IMR-90 (cell line): ENCODE data around the gene CCR3. TPM values are rescaled to one million over a fixed set of nuclear protein-coding genes. Genes with fewer than 3 reads are reported as not detected.

ENCODE experiments used
- ATAC-seq: fragments of 200-7000 bp; cut with Tn5 transposase; 2 replicates; pipeline ENCODE4 v1.9.1; 2020; ENCODE audit warnings: low read depth, mild to moderate bottlenecking, moderate library complexity
- BruUV-seq: library from RNA; stranded (reverse); fragments of 400-500 nt; replicated peaks from 2 replicates; lab custom pipeline; 2021; lab: Mats Ljungman, UMichigan
- CTCF ChIA-PET: fragments of 300-600 bp; formaldehyde crosslinking; extraction: SDS; loops from one replicate; lab custom pipeline; 2021; ENCODE audit warnings: antibody characterized with exemption; lab: Yijun Ruan, JAX
- POLR2A ChIA-PET: fragments of 300-600 bp; sonication (Branson Sonifier 250); formaldehyde crosslinking; loops from one replicate; lab custom pipeline; 2022; ENCODE audit warnings: antibody characterized with exemption; ENCODE audit not compliant: unreplicated experiment; lab: Charles Lee
- DNase-seq: peaks from one replicate; pipeline ENCODE4 v3.0.0; 2013
- H2AFZ ChIP-seq: replicated peaks from 2 replicates; pipeline ENCODE3; 2013; ENCODE audit warnings: low read length, mild to moderate bottlenecking; ENCODE audit not compliant: poor library complexity
- H2AK5ac ChIP-seq: 2 replicates; pipeline ENCODE4 v1.6.1; 2013; ENCODE audit warnings: low read depth, low read length, inconsistent platforms
- H2AK9ac ChIP-seq: replicated peaks from 2 replicates; pipeline ENCODE3; 2013; ENCODE audit warnings: mild to moderate bottlenecking, low read depth, low read length, moderate library complexity; ENCODE audit not compliant: poor library complexity
- H2BK120ac ChIP-seq: 2 replicates; pipeline ENCODE4 v1.6.1; 2013; ENCODE audit warnings: low read depth, low read length, inconsistent platforms
- H2BK15ac ChIP-seq: 3 replicates; pipeline ENCODE4 v1.6.1; 2013; ENCODE audit warnings: low read depth, low read length, inconsistent platforms
- H2BK20ac ChIP-seq: 2 replicates; pipeline ENCODE4 v1.6.1; 2013; ENCODE audit warnings: low read depth, mild to moderate bottlenecking, inconsistent platforms, low read length, moderate library complexity
- H2BK5ac ChIP-seq: 2 replicates; pipeline ENCODE4 v1.6.1; 2013; ENCODE audit warnings: mild to moderate bottlenecking, low read depth, low read length, inconsistent platforms; ENCODE audit not compliant: poor library complexity, severe bottlenecking
- H3K14ac ChIP-seq: replicated peaks from 2 replicates; pipeline ENCODE4 v1.6.1; 2013; ENCODE audit warnings: low read depth, low read length, inconsistent platforms
- H3K18ac ChIP-seq: 2 replicates; pipeline ENCODE4 v1.6.1; 2013; ENCODE audit warnings: low read depth, low read length, control low read depth
- H3K23ac ChIP-seq: 2 replicates; pipeline ENCODE4 v1.6.1; 2013; ENCODE audit warnings: low read depth, low read length, inconsistent platforms
- H3K27ac ChIP-seq: 2 replicates; pipeline ENCODE4 v1.5.1; 2013; ENCODE audit warnings: mild to moderate bottlenecking, control low read depth, low read length; ENCODE audit not compliant: insufficient read depth
- H3K27me3 ChIP-seq: 2 replicates; pipeline ENCODE4 v1.6.1; 2013; ENCODE audit warnings: low read length; ENCODE audit not compliant: control insufficient read depth, insufficient read depth
- H3K36me3 ChIP-seq: 2 replicates; pipeline ENCODE4 v1.6.1; 2013; ENCODE audit warnings: low read length, mixed read lengths; ENCODE audit not compliant: control insufficient read depth, insufficient read depth
- H3K4ac ChIP-seq: 2 replicates; pipeline ENCODE4 v1.6.1; 2013; ENCODE audit warnings: low read depth, low read length, inconsistent platforms
- H3K4me1 ChIP-seq: 2 replicates; pipeline ENCODE4 v1.6.1; 2013; ENCODE audit warnings: low read length, mixed read lengths; ENCODE audit not compliant: control insufficient read depth, insufficient read depth
- H3K4me2 ChIP-seq: 2 replicates; pipeline ENCODE4 v1.6.1; 2013; ENCODE audit warnings: low read depth, mild to moderate bottlenecking, control low read depth, low read length, moderate library complexity
- H3K4me3 ChIP-seq: 2 replicates; pipeline ENCODE4 v1.5.1; 2013; ENCODE audit warnings: low read depth, mild to moderate bottlenecking, control low read depth, low read length, moderate library complexity; ENCODE audit not compliant: insufficient read depth
- H3K56ac ChIP-seq: 2 replicates; pipeline ENCODE4 v1.6.1; 2013; ENCODE audit warnings: low read length, inconsistent platforms; ENCODE audit not compliant: insufficient read depth; ENCODE audit errors: extremely low read depth
- H3K79me1 ChIP-seq, 2 experiments: 2 replicates each; pipeline ENCODE4 v1.6.1; 2013; ENCODE audit warnings: low read length in 2 of 2, inconsistent platforms in 1 of 2, low read depth in 1 of 2
- H3K9ac ChIP-seq: 2 replicates; pipeline ENCODE4 v1.6.1; 2013; ENCODE audit warnings: low read depth, low read length, control low read depth
- H3K9me1 ChIP-seq: 2 replicates; pipeline ENCODE4 v1.6.1; 2013; ENCODE audit warnings: low read length, inconsistent platforms; ENCODE audit not compliant: insufficient read depth
- H3K9me3 ChIP-seq: 2 replicates; pipeline ENCODE4 v1.6.1; 2013; ENCODE audit warnings: low read length; ENCODE audit not compliant: control insufficient read depth, insufficient read depth
- H4K20me1 ChIP-seq: 2 replicates; pipeline ENCODE4 v1.6.1; 2013; ENCODE audit warnings: low read length, inconsistent platforms; ENCODE audit not compliant: insufficient read depth
- H4K5ac ChIP-seq: 2 replicates; pipeline ENCODE4 v1.6.1; 2013; ENCODE audit warnings: mild to moderate bottlenecking, low read depth, low read length, control low read depth
- H4K8ac ChIP-seq, 2 experiments: 2 replicates each; pipeline ENCODE4 v1.6.1; 2013; ENCODE audit warnings: low read depth in 2 of 2, low read length in 2 of 2, control low read depth in 1 of 2, inconsistent platforms in 1 of 2
- H4K91ac ChIP-seq: 2 replicates; pipeline ENCODE4 v1.6.1; 2013; ENCODE audit warnings: low read depth, low read length, inconsistent platforms; ENCODE audit not compliant: insufficient read depth
- BHLHE40 ChIP-seq: fragments of 150-350 bp; IDR thresholded peaks from 2 replicates; pipeline ENCODE4 v1.6.1; 2016; ENCODE audit warnings: mild to moderate bottlenecking, low read depth, low read length
- CEBPB ChIP-seq: IDR thresholded peaks from 2 replicates; pipeline ENCODE4 v1.6.1; 2012; ENCODE audit warnings: low read depth, low read length, improper control_type of control experiment
- MAZ ChIP-seq: IDR thresholded peaks from 2 replicates; pipeline ENCODE4 v1.6.1; 2012; ENCODE audit warnings: low read depth, mild to moderate bottlenecking, low read length, improper control_type of control experiment, moderate library complexity, borderline replicate concordance
- NFE2L2 ChIP-seq: fragments of 150-350 bp; IDR thresholded peaks from 2 replicates; pipeline ENCODE4 v1.6.1; 2016; ENCODE audit warnings: low read depth, mild to moderate bottlenecking, low read length
- RAD21 ChIP-seq: IDR thresholded peaks from 2 replicates; pipeline ENCODE4 v1.6.1; 2012; ENCODE audit warnings: low read length, improper control_type of control experiment
- RCOR1 ChIP-seq: IDR thresholded peaks from 2 replicates; pipeline ENCODE4 v1.6.1; 2012; ENCODE audit warnings: mild to moderate bottlenecking, low read length, improper control_type of control experiment; ENCODE audit not compliant: insufficient replicate concordance
- SMC3 ChIP-seq: fragments of 150-350 bp; IDR thresholded peaks from 2 replicates; pipeline ENCODE4 v1.6.1; 2016; ENCODE audit warnings: low read depth, mild to moderate bottlenecking, antibody characterized with exemption, low read length, moderate library complexity
- WGBS, 2 experiments: methylation state at CpG; one replicate each; pipeline versions ENCODE4 v1.1.5 to v1.1.7; 2013; ENCODE audit warnings: missing lambda C conversion rate in 2 of 2; ENCODE audit not compliant: insufficient read length in 1 of 2; ENCODE audit errors: extremely low coverage in 2 of 2; 5-methylcytosine and 5-hydroxymethylcytosine counted together
- dilution Hi-C: fragments of 300-500 bp; cut with HindIII; formaldehyde crosslinking; loops from one replicate; pipeline ENCODE4 v1.14.3; 2018; ENCODE audit warnings: low sequenced_read_pairs; ENCODE audit not compliant: unreplicated experiment
- in situ Hi-C: fragments of 300-500 bp; cut with MboI; formaldehyde crosslinking; loops from 3 replicates; pipeline ENCODE4 v1.14.3; 2019; ENCODE audit warnings: low sequenced_read_pairs, inconsistent platforms, mixed read lengths
- intact Hi-C: fragments of 100-400 bp; cut with micrococcal nuclease; formaldehyde crosslinking; loops from 2 replicates; pipeline ENCODE4 v1.10.0; 2022
- polyA plus RNA-seq, 3 experiments: library from polyadenylated mRNA; depleted of rRNA; stranded (reverse); fragments of >200 nt; gene quantifications; 2 replicates each; pipeline ENCODE4 v1.2.3, GENCODE V29; 2012; ENCODE audit warnings: low replicate concordance in 1 of 3
- total RNA-seq: library from RNA; depleted of rRNA; stranded (reverse); fragments of >200 nt; gene quantifications from 2 replicates; pipeline ENCODE4 v1.2.3, GENCODE V29; 2012
- TF ChIP-seq, protein P1 (sequence below): fragments of 150-350 bp; IDR thresholded peaks from 2 replicates; pipeline ENCODE4 v1.6.1; 2017; ENCODE audit warnings: mild to moderate bottlenecking, antibody characterized with exemption, low read length, low read depth

CCR3 gene
- total and polyA plus RNA-seq, 2 of the 4 experiments (the other 2 are of a cell fraction): not detected

GRCh38 chr3:46215810-46216414 is 26.3 kb upstream of the CCR3 start:
- Histone ChIP-seq H2AK9ac (no peak overlapping the region), H4K20me1 (no peaks in the 10 kb centered on the region), H4K5ac (peak overlapping the region; percentile 16), H3K79me1 (no peaks in the 10 kb centered on the region), H2AFZ (no peak overlapping the region), H2AK5ac (no peak overlapping the region), H3K4me1 (peaks cover 12% of the 10 kb centered on the region), H4K91ac (peak overlapping the region; percentile 57), H3K9me1 (0 out of 2 replicates have a peak, but pooled peaks cover 3% of the 10 kb centered on the region), H2BK120ac (peak overlapping the region; percentile 74), H3K56ac (no peak overlapping the region), H3K4me2 (peak overlapping the region; percentile 9; the same call in 1 of the 2 replicates), H4K8ac (peak overlapping the region in 1 of 2 experiments; percentile 1; a peak in 1 of 4 replicates), H3K9me3 (no peaks in the 10 kb centered on the region), H3K27ac (peak overlapping the region; percentile 49), H2BK5ac (no peak overlapping the region), H2BK15ac (peak overlapping the region; percentile 3; the same call in 1 of the 3 replicates), H3K4me3 (no peak overlapping the region), H3K14ac (no peak overlapping the region), H3K18ac (peak overlapping the region; percentile 46; the same call in 1 of the 2 replicates), H2BK20ac (peak overlapping the region; percentile 48; the same call in 1 of the 2 replicates), H3K23ac (no peak overlapping the region), H3K9ac (no peak overlapping the region), H3K27me3 (peaks cover 21% of the 10 kb centered on the region; the same call in 1 of the 2 replicates), H3K4ac (peak overlapping the region; percentile 3; the same call in 1 of the 2 replicates), H3K36me3 (no peaks in the 10 kb centered on the region)
- BruUV-seq: no TSS peak
- ATAC-seq (peak; percentile 96), DNase-seq (peak; percentile 77)
- dilution Hi-C loops: no loop called here
- intact Hi-C loops: no loop called here
- in situ Hi-C loops: no loop called here
- TF ChIP-seq SMC3 (no peak), RCOR1 (peak; percentile 56), MAZ (peak; percentile 30; the same call in 1 of the 2 replicates), CEBPB (peak; percentile 37; the same call in 1 of the 2 replicates), BHLHE40 (peak; percentile 57; the same call in 1 of the 2 replicates), NFE2L2 (no peak), RAD21 (no peak)
- TF ChIP-seq, protein P1, sequence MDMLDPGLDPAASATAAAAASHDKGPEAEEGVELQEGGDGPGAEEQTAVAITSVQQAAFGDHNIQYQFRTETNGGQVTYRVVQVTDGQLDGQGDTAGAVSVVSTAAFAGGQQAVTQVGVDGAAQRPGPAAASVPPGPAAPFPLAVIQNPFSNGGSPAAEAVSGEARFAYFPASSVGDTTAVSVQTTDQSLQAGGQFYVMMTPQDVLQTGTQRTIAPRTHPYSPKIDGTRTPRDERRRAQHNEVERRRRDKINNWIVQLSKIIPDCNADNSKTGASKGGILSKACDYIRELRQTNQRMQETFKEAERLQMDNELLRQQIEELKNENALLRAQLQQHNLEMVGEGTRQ: no peak
- POLR2A ChIA-PET: interaction anchor here (0.6 kb wide), 1 partner anchor 151 kb away, joined by 8 read pairs; no protein-coding TSS in a partner anchor
- CTCF ChIA-PET: interaction anchor here (0.6 to 0.9 kb wide), 4 partner anchors 9 to 192 kb away, joined by 3 to 5 read pairs (median 4); no protein-coding TSS in a partner anchor
- 0% methylated on average over 1 of the region's 4 CpGs; no CpG with 5 or more reads in 1 of the 2 experiments for WGBS, 2 experiments
